Measurements from ENCODE around the gene TTLL12. TPM values are rescaled to one million over a fixed set of nuclear protein-coding genes. Genes with fewer than 3 reads are reported as not detected.

Gene TTLL12
- total RNA-seq, 1 experiment from 2014 or later, result 100 TPM

DNA sequence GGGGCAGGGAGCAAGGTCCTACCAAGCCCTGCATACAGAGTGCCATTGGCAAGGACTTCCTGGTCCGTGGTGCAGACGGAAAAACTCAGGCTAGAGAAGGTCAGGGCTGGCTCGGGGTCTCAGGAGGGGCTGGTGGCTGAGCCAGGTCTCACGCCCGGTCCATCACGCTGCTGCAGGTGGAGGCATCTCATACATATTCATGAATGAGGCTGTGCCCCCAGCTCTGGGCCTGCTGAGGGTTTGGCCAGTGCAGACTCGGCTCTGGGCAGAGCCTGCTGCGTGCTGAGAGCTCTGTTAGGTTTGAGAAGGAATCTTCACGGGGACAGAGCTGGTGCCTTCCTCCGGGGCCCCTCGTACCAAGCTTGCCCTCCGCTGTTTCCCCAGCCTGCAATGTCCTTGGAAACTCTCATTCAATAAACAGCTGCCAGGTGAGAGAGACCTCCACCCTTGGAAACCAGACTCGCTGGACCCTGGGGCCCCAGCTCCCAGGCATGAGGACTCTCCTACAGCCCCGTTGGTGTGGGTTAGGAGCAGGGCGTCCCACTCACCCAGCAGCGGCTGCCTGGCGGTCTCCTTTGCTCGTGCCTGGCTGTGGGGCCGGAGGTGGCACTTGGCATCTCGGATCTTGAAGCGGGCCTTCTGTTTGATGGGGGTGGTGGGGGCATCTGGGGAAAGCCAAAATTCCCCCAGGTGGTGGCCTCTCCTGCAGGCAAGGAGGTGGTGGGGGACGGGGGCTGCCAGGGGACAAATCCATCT, 33.9 kb upstream of the TTLL12 start:
- no peaks in the 10 kb centered on the region for H4K20me1 ChIP-seq (ENCODE audit: insufficient read depth)
- H3K9ac ChIP-seq (ENCODE audit: low read length), result no peak overlapping the region
- H3K9me3 ChIP-seq (ENCODE audit: control insufficient read depth in 1 of 2, insufficient read depth in 1 of 2, low read depth in 1 of 2, low read length in 2 of 2), result no peaks in the 10 kb centered on the region
- no peak for TF ChIP-seq JUND (IDR thresholded peaks at IDR 0.05)
- no peak for TF ChIP-seq EGR1 (IDR thresholded peaks at IDR 0.05; ENCODE audit: low read depth)
- TF ChIP-seq ZNF274 (IDR thresholded peaks at IDR 0.05; ENCODE audit: low read depth, low read length), result no peak
- TF ChIP-seq TCF7L2 (IDR thresholded peaks at IDR 0.05; ENCODE audit: borderline replicate concordance, extremely low read depth, insufficient read depth, insufficient read length), result no peak
- no peak for TF ChIP-seq CBX3 (IDR thresholded peaks at IDR 0.05; ENCODE audit: low read depth)
- CTCF ChIA-PET, result no interaction called here
- H3K9me2 ChIP-seq (ENCODE audit: insufficient read depth), result no peaks in the 10 kb centered on the region
- POLR2A ChIA-PET, result no interaction called here
- intact Hi-C loops (cut with micrococcal nuclease), result no loop called here
- H3K36me3 ChIP-seq (ENCODE audit: control insufficient read depth in 1 of 2, insufficient read depth in 2 of 2, low read length in 2 of 2), result no peaks in the 10 kb centered on the region
- H3K27ac ChIP-seq (ENCODE audit: low read depth, low read length), result no peak overlapping the region
- H3K79me2 ChIP-seq (ENCODE audit: insufficient read depth, low read length), result no peaks in the 10 kb centered on the region
- no peak for ATAC-seq
- RAD21 ChIA-PET (ENCODE audit: low non-redundant PET in 1 of 2, low total read pairs in 2 of 2, uncharacterized antibody in 2 of 2, unreplicated experiment in 2 of 2), result no interaction called here
- no peak for DNase-seq (ENCODE audit: low read depth, low spot score)
- no peak overlapping the region for H2AFZ ChIP-seq (ENCODE audit: low read depth, low read length, poor library complexity, severe bottlenecking)
- H3K27me3 ChIP-seq (ENCODE audit: insufficient read depth, low read length), result no peaks in the 10 kb centered on the region
- no peak overlapping the region for H3K4me2 ChIP-seq (ENCODE audit: low read length)
- BruUV-seq (replicated peaks), result no TSS peak
- H3K4me3 ChIP-seq (replicated peaks in 1 of 2; ENCODE audit: low read depth in 1 of 2, low read length in 2 of 2), result no peak overlapping the region
- H3K4me1 ChIP-seq (ENCODE audit: control insufficient read depth in 1 of 2, insufficient read depth in 2 of 2, low read length in 2 of 2), result peaks cover 3 to 8% of the 10 kb centered on the region in 2 experiments; a peak in 3 of 4 replicates

DNA sequence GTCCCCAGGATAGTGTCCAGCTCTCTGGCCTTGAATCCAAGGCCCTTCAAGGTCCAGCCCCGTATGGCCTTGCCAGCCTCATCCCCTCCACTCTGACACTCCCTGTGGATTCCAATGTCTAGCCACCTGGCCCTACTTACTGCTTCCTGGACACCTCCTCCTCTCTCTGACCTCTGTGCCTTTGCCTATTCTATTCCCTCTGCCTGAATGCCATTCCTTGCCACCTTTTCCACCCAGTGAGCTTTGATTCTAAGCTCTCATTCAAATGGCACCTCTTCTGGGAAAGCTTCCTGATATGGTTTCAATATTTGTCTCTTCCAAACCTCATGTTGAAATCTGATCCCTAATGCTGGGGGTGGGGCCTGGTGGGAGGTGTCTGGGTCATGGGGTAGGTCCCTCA, 31.9 kb upstream of the TTLL12 start:
- TF ChIP-seq TCF7L2 (IDR thresholded peaks at IDR 0.05; ENCODE audit: borderline replicate concordance, extremely low read depth, insufficient read depth, insufficient read length), result no peak
- no peak for TF ChIP-seq ELF1 (IDR thresholded peaks at IDR 0.05; ENCODE audit: borderline replicate concordance, low read depth)
- no peak for TF ChIP-seq RAD21 (IDR thresholded peaks at IDR 0.05; ENCODE audit: low read depth)
- TF ChIP-seq ZFX (IDR thresholded peaks at IDR 0.05), result no peak
- TF ChIP-seq, protein P1, sequence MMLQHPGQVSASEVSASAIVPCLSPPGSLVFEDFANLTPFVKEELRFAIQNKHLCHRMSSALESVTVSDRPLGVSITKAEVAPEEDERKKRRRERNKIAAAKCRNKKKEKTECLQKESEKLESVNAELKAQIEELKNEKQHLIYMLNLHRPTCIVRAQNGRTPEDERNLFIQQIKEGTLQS (IDR thresholded peaks at IDR 0.05), result no peak
- no peak for TF ChIP-seq FOSL1 (IDR thresholded peaks at IDR 0.05; ENCODE audit: low read depth)
- TF ChIP-seq EGR1 (IDR thresholded peaks at IDR 0.05; ENCODE audit: low read depth), result no peak
- TF ChIP-seq CEBPB (IDR thresholded peaks at IDR 0.05; ENCODE audit: low read depth), result no peak
- TF ChIP-seq, protein P2, sequence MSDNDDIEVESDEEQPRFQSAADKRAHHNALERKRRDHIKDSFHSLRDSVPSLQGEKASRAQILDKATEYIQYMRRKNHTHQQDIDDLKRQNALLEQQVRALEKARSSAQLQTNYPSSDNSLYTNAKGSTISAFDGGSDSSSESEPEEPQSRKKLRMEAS (IDR thresholded peaks at IDR 0.05), result no peak
- no peak for TF ChIP-seq SIN3A (IDR thresholded peaks at IDR 0.05; ENCODE audit: low read depth)
- TF ChIP-seq CBX3 (IDR thresholded peaks at IDR 0.05; ENCODE audit: low read depth), result no peak
- no peak for TF ChIP-seq ZNF274 (IDR thresholded peaks at IDR 0.05; ENCODE audit: low read depth, low read length)
- TF ChIP-seq SRF (IDR thresholded peaks at IDR 0.05; ENCODE audit: low read depth), result no peak
- no peak for TF ChIP-seq JUND (IDR thresholded peaks at IDR 0.05)
- no peak for TF ChIP-seq YY1 (IDR thresholded peaks at IDR 0.05; ENCODE audit: extremely low read depth, insufficient replicate concordance, low read depth, low read length)
- ChIA-PET CTCF (interaction anchor here (0.9 kb wide), 1 partner anchor 10 kb away, joined by 3 read pairs; no protein-coding TSS in a partner anchor), POLR2A (no interaction called here), RAD21 (ENCODE audit: low non-redundant PET in 1 of 2, low total read pairs in 2 of 2, uncharacterized antibody in 2 of 2, unreplicated experiment in 2 of 2) (no interaction called here)
- no peak for DNase-seq (ENCODE audit: low read depth, low spot score)
- Histone ChIP-seq H2AFZ (ENCODE audit: low read depth, low read length, poor library complexity, severe bottlenecking) (no peak overlapping the region), H3K4me3 (replicated peaks in 1 of 2; ENCODE audit: low read depth in 1 of 2, low read length in 2 of 2) (no peak overlapping the region), H3K27me3 (ENCODE audit: insufficient read depth, low read length) (no peaks in the 10 kb centered on the region), H3K4me2 (ENCODE audit: low read length) (peak overlapping the region; percentile 3; the same call in 1 of the 2 replicates), H3K27ac (ENCODE audit: low read depth, low read length) (no peak overlapping the region; the same call in 1 of the 2 replicates), H3K9ac (ENCODE audit: low read length) (no peak overlapping the region), H3K9me2 (ENCODE audit: insufficient read depth) (no peaks in the 10 kb centered on the region), H3K9me3 (ENCODE audit: control insufficient read depth in 1 of 2, insufficient read depth in 1 of 2, low read depth in 1 of 2, low read length in 2 of 2) (no peaks in the 10 kb centered on the region), H3K4me1 (ENCODE audit: control insufficient read depth in 1 of 2, insufficient read depth in 2 of 2, low read length in 2 of 2) (peaks cover 3 to 8% of the 10 kb centered on the region in 2 experiments; a peak in 3 of 4 replicates), H3K79me2 (ENCODE audit: insufficient read depth, low read length) (no peaks in the 10 kb centered on the region), H3K36me3 (ENCODE audit: control insufficient read depth in 1 of 2, insufficient read depth in 2 of 2, low read length in 2 of 2) (no peaks in the 10 kb centered on the region), H4K20me1 (ENCODE audit: insufficient read depth) (no peaks in the 10 kb centered on the region)
- no TSS peak for BruUV-seq (replicated peaks)
- intact Hi-C loops (cut with micrococcal nuclease), result no loop called here
- ATAC-seq, result no peak

All from HCT116 (cell line).